ENCODE data around the gene TNS1. TPM values are rescaled to one million over a fixed set of nuclear protein-coding genes. Genes with fewer than 3 reads are reported as not detected.
A peak's percentile ranks its signal among the peaks of the same experiment; 100 is the strongest.

Gene TNS1
- total RNA-seq, 1 donor from 2014 or later: 11.6 TPM

DNA sequence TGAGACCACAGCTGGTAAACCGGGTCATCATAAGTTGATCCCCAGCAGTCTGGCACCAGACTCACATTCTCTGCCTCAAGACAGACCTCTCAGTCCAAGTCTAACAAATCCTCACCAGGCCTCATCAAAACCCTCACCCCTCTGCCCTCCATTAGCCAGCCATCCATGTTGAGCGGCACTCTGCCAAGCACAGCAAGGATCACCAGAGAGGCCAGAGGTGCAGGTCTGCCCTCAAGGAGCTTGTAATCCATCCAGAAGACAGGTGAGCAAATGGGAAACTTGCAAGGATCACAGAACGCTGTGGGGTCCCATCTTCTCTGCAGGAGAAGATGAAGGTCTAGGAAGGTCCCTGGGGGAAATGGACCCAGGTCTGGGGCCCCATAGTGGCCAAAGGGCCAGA, 63.6 kb downstream of the TNS1 start:
- TF ChIP-seq CTCF (IDR thresholded peaks at IDR 0.05; ENCODE audit: unreplicated experiment): no peak
- H3K4me3 Mint-ChIP-seq (ENCODE audit: unreplicated experiment): no peak overlapping the region
- H3K27me3 Mint-ChIP-seq (ENCODE audit: unreplicated experiment): peaks cover 11% of the 10 kb centered on the region
- no peaks in the 10 kb centered on the region for H3K36me3 Mint-ChIP-seq (ENCODE audit: low read depth, unreplicated experiment)
- peaks cover 26% of the 10 kb centered on the region for H3K4me1 Mint-ChIP-seq (ENCODE audit: unreplicated experiment)
- H3K27ac Mint-ChIP-seq (ENCODE audit: unreplicated experiment): no peak overlapping the region
- DNase-seq (ENCODE audit: low spot score): no peak
- H3K9me3 Mint-ChIP-seq (ENCODE audit: unreplicated experiment): no peaks in the 10 kb centered on the region

- TF ChIP-seq CTCF (IDR thresholded peaks at IDR 0.05; ENCODE audit: unreplicated experiment): no peak
- H3K27ac Mint-ChIP-seq (ENCODE audit: unreplicated experiment): no peak overlapping the region
- H3K9me3 Mint-ChIP-seq (ENCODE audit: unreplicated experiment): no peaks in the 10 kb centered on the region
- DNase-seq (ENCODE audit: low spot score): no peak
- H3K4me1 Mint-ChIP-seq (ENCODE audit: unreplicated experiment): peaks cover 21% of the 10 kb centered on the region
- H3K4me3 Mint-ChIP-seq (ENCODE audit: unreplicated experiment): no peak overlapping the region
- H3K36me3 Mint-ChIP-seq (ENCODE audit: low read depth, unreplicated experiment): no peaks in the 10 kb centered on the region
- peaks cover 6% of the 10 kb centered on the region for H3K27me3 Mint-ChIP-seq (ENCODE audit: unreplicated experiment)
Measured at GRCh38 chr2:217938036-217938435, 64.8 kb downstream of the TNS1 start.

- Mint-ChIP-seq H3K4me1 (ENCODE audit: unreplicated experiment) (peaks cover 22% of the 10 kb centered on the region), H3K9me3 (ENCODE audit: unreplicated experiment) (no peaks in the 10 kb centered on the region), H3K27ac (ENCODE audit: unreplicated experiment) (no peak overlapping the region), H3K27me3 (ENCODE audit: unreplicated experiment) (peaks cover 6% of the 10 kb centered on the region), H3K4me3 (ENCODE audit: unreplicated experiment) (no peak overlapping the region), H3K36me3 (ENCODE audit: low read depth, unreplicated experiment) (no peaks in the 10 kb centered on the region)
- no peak for DNase-seq (ENCODE audit: low spot score)
- TF ChIP-seq CTCF (IDR thresholded peaks at IDR 0.05; ENCODE audit: unreplicated experiment): no peak
Measured at GRCh38 chr2:217937446-217937845, 65.3 kb downstream of the TNS1 start.

GRCh38 chr2:217936952-217937351, 65.8 kb downstream of the TNS1 start:
- no peak for DNase-seq (ENCODE audit: low spot score)
- Mint-ChIP-seq H3K4me3 (ENCODE audit: unreplicated experiment) (no peak overlapping the region), H3K27me3 (ENCODE audit: unreplicated experiment) (peaks cover 6% of the 10 kb centered on the region), H3K27ac (ENCODE audit: unreplicated experiment) (peak overlapping the region; percentile 2), H3K4me1 (ENCODE audit: unreplicated experiment) (peaks cover 23% of the 10 kb centered on the region), H3K36me3 (ENCODE audit: low read depth, unreplicated experiment) (no peaks in the 10 kb centered on the region), H3K9me3 (ENCODE audit: unreplicated experiment) (no peaks in the 10 kb centered on the region)
- TF ChIP-seq CTCF (IDR thresholded peaks at IDR 0.05; ENCODE audit: unreplicated experiment): no peak

DNA sequence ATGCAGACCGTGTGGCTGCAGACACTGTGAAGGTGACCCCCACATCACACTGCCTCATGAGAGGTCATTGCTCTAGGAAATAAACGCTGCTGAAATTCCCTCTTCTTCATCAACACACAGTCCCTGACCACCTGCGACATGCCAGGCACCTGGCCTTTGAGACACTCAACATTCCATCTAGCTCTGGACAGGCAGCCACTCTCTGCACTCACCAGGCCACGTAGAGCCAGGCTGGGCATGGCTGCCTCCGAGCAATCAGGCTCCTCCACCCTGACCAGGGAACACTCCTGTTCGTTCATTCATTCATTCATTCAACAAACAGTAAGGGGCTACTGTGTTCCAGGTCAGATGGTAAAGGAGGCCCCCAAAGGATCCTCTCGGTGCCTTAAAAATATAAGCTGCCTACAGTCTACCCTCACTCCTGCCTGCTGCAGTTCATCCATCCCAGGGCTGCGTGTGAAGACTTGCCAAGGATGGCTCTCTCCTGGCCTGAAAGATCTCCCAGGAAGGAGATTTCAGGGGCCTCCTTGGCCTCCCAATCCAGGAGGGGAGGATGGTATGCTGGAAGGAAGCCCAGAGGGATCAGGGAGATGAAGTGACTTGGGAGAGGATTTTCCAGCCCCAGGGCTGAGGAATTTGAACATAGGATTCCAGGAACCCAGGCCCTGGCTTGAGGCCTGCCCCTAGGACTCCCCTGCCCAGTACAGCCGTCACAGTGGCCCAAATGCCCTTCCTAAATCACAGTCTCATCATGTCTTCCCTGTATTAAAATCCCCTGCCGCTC, 66.7 kb downstream of the TNS1 start:
- H3K4me3 Mint-ChIP-seq (ENCODE audit: unreplicated experiment): no peak overlapping the region
- DNase-seq (ENCODE audit: low spot score): no peak
- H3K4me1 Mint-ChIP-seq (ENCODE audit: unreplicated experiment): peaks cover 24% of the 10 kb centered on the region
- H3K36me3 Mint-ChIP-seq (ENCODE audit: low read depth, unreplicated experiment): no peaks in the 10 kb centered on the region
- peak overlapping the region; percentile 57 for H3K27ac Mint-ChIP-seq (ENCODE audit: unreplicated experiment)
- no peak for TF ChIP-seq CTCF (IDR thresholded peaks at IDR 0.05; ENCODE audit: unreplicated experiment)
- H3K27me3 Mint-ChIP-seq (ENCODE audit: unreplicated experiment): peaks cover 4% of the 10 kb centered on the region
- H3K9me3 Mint-ChIP-seq (ENCODE audit: unreplicated experiment): no peaks in the 10 kb centered on the region

Data from endothelial cell (in vitro differentiated cells).